ENCODE measurements around the gene RSL1D1.

DNA sequence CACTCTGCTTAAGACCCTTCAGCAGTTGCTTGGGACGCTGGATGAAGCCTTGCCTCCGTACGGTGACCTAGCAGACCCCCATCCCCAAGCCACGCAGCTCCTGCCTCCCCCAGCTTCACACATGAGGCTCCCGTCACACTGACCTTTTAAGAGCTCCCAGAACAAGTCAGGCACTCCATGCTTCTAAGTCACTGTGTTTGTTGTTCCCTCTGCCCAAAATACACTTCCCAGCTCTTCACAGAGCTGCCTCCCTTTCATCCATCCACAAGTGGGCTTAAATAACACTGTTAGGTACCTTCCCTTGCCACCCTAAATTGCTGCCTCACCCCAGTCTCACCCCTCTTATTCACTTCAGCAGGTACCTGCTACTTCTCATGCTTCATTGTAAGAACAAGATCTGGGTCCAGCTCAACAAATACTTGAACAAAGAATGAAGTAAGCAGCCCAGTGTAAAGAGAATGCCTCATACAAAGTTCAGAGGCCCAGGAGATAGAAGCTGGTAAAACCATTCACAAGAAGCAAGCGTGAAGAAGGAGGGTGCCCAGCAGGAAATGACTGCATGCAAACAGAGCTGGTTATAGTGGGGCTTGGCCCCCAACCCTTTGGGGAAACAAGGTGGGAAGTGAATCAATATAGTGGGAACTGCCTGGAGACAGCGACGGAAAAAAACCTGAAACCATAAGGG, 60.1 kb downstream of the RSL1D1 start:
- TF ChIP-seq RFX5 (IDR thresholded peaks at IDR 0.05; ENCODE audit: low read length) (no peak), TEAD4 (IDR thresholded peaks at IDR 0.05; ENCODE audit: borderline replicate concordance, insufficient read depth) (no peak), EP300 (IDR thresholded peaks at IDR 0.05; ENCODE audit: borderline replicate concordance in 1 of 2, low read depth in 1 of 2, low read length in 1 of 2) (no peak), SIN3A (IDR thresholded peaks at IDR 0.05; ENCODE audit: borderline replicate concordance, low read depth, low read length) (no peak), GABPA (IDR thresholded peaks at IDR 0.05; ENCODE audit: low read depth) (no peak), RAD21 (IDR thresholded peaks at IDR 0.05; ENCODE audit: low read length) (no peak), RCOR1 (IDR thresholded peaks at IDR 0.05; ENCODE audit: low read length) (no peak), CHD2 (IDR thresholded peaks at IDR 0.05; ENCODE audit: low read length, partially characterized antibody) (no peak)
- TF ChIP-seq, protein P1, sequence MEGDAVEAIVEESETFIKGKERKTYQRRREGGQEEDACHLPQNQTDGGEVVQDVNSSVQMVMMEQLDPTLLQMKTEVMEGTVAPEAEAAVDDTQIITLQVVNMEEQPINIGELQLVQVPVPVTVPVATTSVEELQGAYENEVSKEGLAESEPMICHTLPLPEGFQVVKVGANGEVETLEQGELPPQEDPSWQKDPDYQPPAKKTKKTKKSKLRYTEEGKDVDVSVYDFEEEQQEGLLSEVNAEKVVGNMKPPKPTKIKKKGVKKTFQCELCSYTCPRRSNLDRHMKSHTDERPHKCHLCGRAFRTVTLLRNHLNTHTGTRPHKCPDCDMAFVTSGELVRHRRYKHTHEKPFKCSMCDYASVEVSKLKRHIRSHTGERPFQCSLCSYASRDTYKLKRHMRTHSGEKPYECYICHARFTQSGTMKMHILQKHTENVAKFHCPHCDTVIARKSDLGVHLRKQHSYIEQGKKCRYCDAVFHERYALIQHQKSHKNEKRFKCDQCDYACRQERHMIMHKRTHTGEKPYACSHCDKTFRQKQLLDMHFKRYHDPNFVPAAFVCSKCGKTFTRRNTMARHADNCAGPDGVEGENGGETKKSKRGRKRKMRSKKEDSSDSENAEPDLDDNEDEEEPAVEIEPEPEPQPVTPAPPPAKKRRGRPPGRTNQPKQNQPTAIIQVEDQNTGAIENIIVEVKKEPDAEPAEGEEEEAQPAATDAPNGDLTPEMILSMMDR (IDR thresholded peaks at IDR 0.05): no peak
- TF ChIP-seq, protein P2, sequence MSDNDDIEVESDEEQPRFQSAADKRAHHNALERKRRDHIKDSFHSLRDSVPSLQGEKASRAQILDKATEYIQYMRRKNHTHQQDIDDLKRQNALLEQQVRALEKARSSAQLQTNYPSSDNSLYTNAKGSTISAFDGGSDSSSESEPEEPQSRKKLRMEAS (IDR thresholded peaks at IDR 0.05; ENCODE audit: low read depth): no peak
